Peyer's patch (tissue), 4 donors: ENCODE measurements around the gene MUC15. TPM values are rescaled to one million over a fixed set of nuclear protein-coding genes. Genes with fewer than 3 reads are reported as not detected.

ENCODE experiments used
- DNase-seq, 3 donors: peaks; one replicate each; pipeline ENCODE4 v3.0.0-alpha.2; 2017 to 2019
- H3K27ac ChIP-seq, 4 donors: fragments of 200-600 bp; sonication (generic); one replicate each; pipeline ENCODE4 v1.5.1; 2016 to 2019
- H3K27me3 ChIP-seq, 2 donors: fragments of 200-600 bp; sonication (generic); one replicate each; pipeline ENCODE4 v1.5.1; 2019
- H3K36me3 ChIP-seq, 3 donors: fragments of 200-600 bp; sonication (generic); one replicate each; pipeline ENCODE4 v1.5.1; 2016 to 2019
- H3K4me1 ChIP-seq, 4 donors: fragments of 200-600 bp; sonication (generic); one replicate each; pipeline ENCODE4 v1.5.1; 2016 to 2019
- H3K4me3 ChIP-seq, 4 donors: fragments of 200-600 bp; sonication (generic); 1 replicate in 3 of 4; 2 replicates in 1 of 4; pipeline ENCODE4 v1.5.1; 2016 to 2019; ENCODE audit warnings: mild to moderate bottlenecking in 1 of 4
- H3K9me3 ChIP-seq, 4 donors: fragments of 200-600 bp; sonication (generic); one replicate each; pipeline ENCODE4 v1.5.1; 2016 to 2019; ENCODE audit warnings: mild to moderate bottlenecking in 1 of 4
- CTCF ChIP-seq, 6 experiments: fragments of 450-650 bp in 4 of 6; fragments of 200-600 bp in 2 of 6; sonication (generic) in 1 of 6; IDR thresholded peaks; one replicate each; pipeline ENCODE4 v1.5.1; 2017 to 2019; ENCODE audit warnings: antibody characterized with exemption in 6 of 6, mild to moderate bottlenecking in 3 of 6, moderate library complexity in 1 of 6
- POLR2A ChIP-seq, 2 donors: fragments of 450-650 bp; IDR thresholded peaks; one replicate each; pipeline ENCODE4 v1.5.1; 2017; ENCODE audit warnings: antibody characterized with exemption in 2 of 2, mild to moderate bottlenecking in 2 of 2, moderate library complexity in 2 of 2
- total RNA-seq, 4 donors: library from RNA; depleted of rRNA; stranded (reverse); fragments of >200 nt; gene quantifications; one replicate each; pipeline ENCODE4 v1.1.0, GENCODE V29; 2016

The MUC15 gene
- total RNA-seq, 4 donors from 2014 or later = not detected

- Histone ChIP-seq H3K4me1 (no peaks in the 10 kb centered on the region), H3K9me3 (no peaks in the 10 kb centered on the region), H3K36me3 (no peaks in the 10 kb centered on the region), H3K4me3 (no peak overlapping the region), H3K27me3 (no peaks in the 10 kb centered on the region), H3K27ac (no peak overlapping the region)
- no peak for TF ChIP-seq CTCF (IDR thresholded peaks at IDR 0.05)
- TF ChIP-seq POLR2A (IDR thresholded peaks at IDR 0.05) = no peak
- no peak for DNase-seq
Observed at GRCh38 chr11:26550022-26550421, 22.0 kb downstream of the MUC15 start.

GRCh38 chr11:26549176-26549575 lies 22.9 kb downstream of the MUC15 start:
- H3K4me1 ChIP-seq = no peaks in the 10 kb centered on the region
- no peaks in the 10 kb centered on the region for H3K9me3 ChIP-seq
- no peaks in the 10 kb centered on the region for H3K27me3 ChIP-seq
- H3K36me3 ChIP-seq = no peaks in the 10 kb centered on the region
- H3K4me3 ChIP-seq = no peak overlapping the region
- TF ChIP-seq POLR2A (IDR thresholded peaks at IDR 0.05) (no peak), CTCF (IDR thresholded peaks at IDR 0.05) (no peak)
- H3K27ac ChIP-seq = no peak overlapping the region
- DNase-seq = no peak

- H3K27me3 ChIP-seq = no peaks in the 10 kb centered on the region
- H3K4me1 ChIP-seq = no peaks in the 10 kb centered on the region
- no peaks in the 10 kb centered on the region for H3K9me3 ChIP-seq
- no peak overlapping the region for H3K27ac ChIP-seq
- no peaks in the 10 kb centered on the region for H3K36me3 ChIP-seq
- TF ChIP-seq POLR2A (IDR thresholded peaks at IDR 0.05) = no peak
- TF ChIP-seq CTCF (IDR thresholded peaks at IDR 0.05) = no peak
- no peak overlapping the region for H3K4me3 ChIP-seq
- no peak for DNase-seq
Observed at GRCh38 chr11:26541870-26542269, 30.2 kb downstream of the MUC15 start.

- H3K27me3 ChIP-seq = no peaks in the 10 kb centered on the region
Observed at GRCh38 chr11:26539517-26539916, 32.5 kb downstream of the MUC15 start.

GRCh38 chr11:26537341-26537740 lies 34.7 kb downstream of the MUC15 start:
- Histone ChIP-seq H3K27me3 (no peaks in the 10 kb centered on the region), H3K4me1 (no peaks in the 10 kb centered on the region), H3K9me3 (no peaks in the 10 kb centered on the region), H3K27ac (no peak overlapping the region), H3K36me3 (no peaks in the 10 kb centered on the region), H3K4me3 (no peak overlapping the region)
- no peak for TF ChIP-seq CTCF (IDR thresholded peaks at IDR 0.05)
- TF ChIP-seq POLR2A (IDR thresholded peaks at IDR 0.05) = no peak
- DNase-seq = no peak

More at GRCh38 chr11:26539517-26539916, 32.5 kb downstream of the MUC15 start:
- Histone ChIP-seq H3K4me3 (no peak overlapping the region), H3K27ac (no peak overlapping the region), H3K4me1 (no peaks in the 10 kb centered on the region), H3K9me3 (no peaks in the 10 kb centered on the region), H3K36me3 (no peaks in the 10 kb centered on the region)
- TF ChIP-seq POLR2A (IDR thresholded peaks at IDR 0.05) (no peak), CTCF (IDR thresholded peaks at IDR 0.05) (no peak)
- no peak for DNase-seq

- H3K4me1 ChIP-seq = no peaks in the 10 kb centered on the region
- no peaks in the 10 kb centered on the region for H3K27me3 ChIP-seq
- no peak overlapping the region for H3K4me3 ChIP-seq
- no peaks in the 10 kb centered on the region for H3K36me3 ChIP-seq
- H3K9me3 ChIP-seq = no peaks in the 10 kb centered on the region
- DNase-seq = no peak
- no peak overlapping the region for H3K27ac ChIP-seq
- TF ChIP-seq POLR2A (IDR thresholded peaks at IDR 0.05) (no peak), CTCF (IDR thresholded peaks at IDR 0.05) (no peak)
Observed at GRCh38 chr11:26527685-26528084, 44.4 kb downstream of the MUC15 start.
